Midbrain (tissue), 1 donor: ENCODE measurements around the gene IQGAP1.
"Not testable (repeated sequence)": the region's sequence is repeated elsewhere in the genome, so short reads cannot be mapped to it uniquely, and the experiment has no call there.

Experiments
- DNase-seq: peaks from one replicate; lab custom pipeline; 2025; lab: John Stamatoyannopoulos, UW

The IQGAP1 gene

GRCh38 chr15:90411176-90411575 lies 23.1 kb downstream of the IQGAP1 start:
- no peak for DNase-seq

- DNase-seq = no peak
These were observed 24.5 kb downstream of the IQGAP1 start for GRCh38 chr15:90412356-90413194.

GRCh38 chr15:90413411-90414379 lies 25.7 kb downstream of the IQGAP1 start:
- DNase-seq = no peak

- DNase-seq = no peak
These were observed 26.5 kb downstream of the IQGAP1 start for GRCh38 chr15:90414408-90415028.

- DNase-seq = not testable (repeated sequence)
These were observed 28.0 kb downstream of the IQGAP1 start for GRCh38 chr15:90416052-90416451.

- DNase-seq = no peak
These were observed 30.6 kb downstream of the IQGAP1 start for GRCh38 chr15:90418627-90419026.

GRCh38 chr15:90419206-90419605 lies 31.2 kb downstream of the IQGAP1 start:
- no peak for DNase-seq

GRCh38 chr15:90419738-90420406 lies 31.8 kb downstream of the IQGAP1 start:
- DNase-seq = peak; percentile 18

GRCh38 chr15:90420451-90420850 lies 32.4 kb downstream of the IQGAP1 start:
- DNase-seq = no peak

GRCh38 chr15:90421527-90421926 lies 33.5 kb downstream of the IQGAP1 start:
- no peak for DNase-seq

- no peak for DNase-seq
These were observed 34.0 kb downstream of the IQGAP1 start for GRCh38 chr15:90422043-90422442.

- DNase-seq = no peak
These were observed 34.9 kb downstream of the IQGAP1 start for GRCh38 chr15:90422936-90423335.

GRCh38 chr15:90423801-90424319 lies 35.8 kb downstream of the IQGAP1 start:
- no peak for DNase-seq

- peak; percentile 36 for DNase-seq
These were observed 37.8 kb downstream of the IQGAP1 start for GRCh38 chr15:90425726-90426346.

GRCh38 chr15:90427185-90427584 lies 39.1 kb downstream of the IQGAP1 start:
- no peak for DNase-seq

GRCh38 chr15:90432253-90432652 lies 44.2 kb downstream of the IQGAP1 start:
- no peak for DNase-seq

GRCh38 chr15:90435652-90436337 lies 47.8 kb downstream of the IQGAP1 start:
- no peak for DNase-seq

GRCh38 chr15:90436952-90437351 lies 48.9 kb downstream of the IQGAP1 start:
- DNase-seq = no peak

- no peak for DNase-seq
These were observed 49.5 kb downstream of the IQGAP1 start for GRCh38 chr15:90437516-90437915.

- DNase-seq = no peak
These were observed 51.9 kb downstream of the IQGAP1 start for GRCh38 chr15:90439946-90440345.
